Measurements from ENCODE around the gene MX2. TPM values are rescaled to one million over a fixed set of nuclear protein-coding genes. Genes with fewer than 3 reads are reported as not detected.
"Not testable (repeated sequence)": the region's sequence is repeated elsewhere in the genome, so short reads cannot be mapped to it uniquely, and the experiment has no call there.

The MX2 gene
- polyA plus RNA-seq, 1 donor from 2014 or later: not detected

DNA sequence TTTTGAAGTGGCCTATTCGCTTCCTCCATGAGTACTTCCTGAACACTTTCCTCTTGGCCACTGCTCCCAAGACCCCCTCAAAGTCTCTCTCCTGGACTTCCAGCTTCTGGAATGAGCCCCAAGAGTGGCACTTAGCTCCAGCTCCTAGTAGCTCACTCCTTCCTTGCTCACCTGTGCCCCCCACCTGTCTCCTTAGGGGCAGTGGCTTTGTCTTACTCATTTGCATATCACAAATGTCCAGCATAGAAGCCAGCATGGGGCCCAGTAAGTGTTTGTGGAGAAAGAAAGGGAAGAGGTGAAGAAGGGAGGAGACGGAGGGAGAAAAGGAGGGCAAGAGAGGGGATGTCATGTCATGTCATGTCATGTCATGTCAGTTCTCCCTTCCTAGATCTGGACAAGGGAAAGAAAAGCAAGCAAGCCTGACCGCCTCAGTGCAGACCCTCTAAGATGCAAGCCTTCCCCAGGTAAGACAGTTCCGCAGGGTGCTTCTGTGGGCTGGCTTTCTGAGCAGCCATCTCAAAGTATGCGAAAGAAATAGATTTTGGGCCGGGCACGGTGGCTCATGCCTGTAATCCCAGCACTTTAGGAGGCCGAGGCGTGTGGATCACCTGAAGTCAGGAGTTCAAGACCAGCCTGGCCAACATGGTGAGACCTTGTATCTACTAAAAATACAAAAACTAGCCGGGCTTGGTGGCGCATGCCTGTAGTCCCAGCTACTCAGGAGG lies 57.3 kb downstream of the MX2 start:
- H3K9ac ChIP-seq (ENCODE audit: low read length): no peak overlapping the region
- H3K4me2 ChIP-seq (ENCODE audit: low read length): no peak overlapping the region
- H3K9me2 ChIP-seq (ENCODE audit: insufficient read depth, low read length): no peaks in the 10 kb centered on the region
- peaks cover 2% of the 10 kb centered on the region for H3K27me3 ChIP-seq (ENCODE audit: insufficient read depth, low read depth, low read length)
- no peaks in the 10 kb centered on the region for H3K36me3 ChIP-seq (ENCODE audit: insufficient read depth, low read length)
- no peaks in the 10 kb centered on the region for H3F3A ChIP-seq (ENCODE audit: insufficient read depth, low read length, poor library complexity, severe bottlenecking)
- no peak overlapping the region for H2AFZ ChIP-seq (ENCODE audit: low read depth, low read length)
- H3K79me2 ChIP-seq (replicated peaks; ENCODE audit: insufficient read depth, low read length): no peaks in the 10 kb centered on the region
- TF ChIP-seq SMC3 (conservative IDR thresholded peaks at IDR 0.05; ENCODE audit: poor library complexity) (no peak), RAD21 (conservative IDR thresholded peaks at IDR 0.05) (no peak), MXI1 (conservative IDR thresholded peaks at IDR 0.05; ENCODE audit: poor library complexity, severe bottlenecking) (no peak)
- H3K4me3 ChIP-seq (ENCODE audit: low read length): no peak overlapping the region
- no peak overlapping the region for H3K27ac ChIP-seq (ENCODE audit: low read length)
- no peaks in the 10 kb centered on the region for H3K9me3 ChIP-seq (ENCODE audit: low read length)
- H4K20me1 ChIP-seq (ENCODE audit: insufficient read depth): no peaks in the 10 kb centered on the region

DNA sequence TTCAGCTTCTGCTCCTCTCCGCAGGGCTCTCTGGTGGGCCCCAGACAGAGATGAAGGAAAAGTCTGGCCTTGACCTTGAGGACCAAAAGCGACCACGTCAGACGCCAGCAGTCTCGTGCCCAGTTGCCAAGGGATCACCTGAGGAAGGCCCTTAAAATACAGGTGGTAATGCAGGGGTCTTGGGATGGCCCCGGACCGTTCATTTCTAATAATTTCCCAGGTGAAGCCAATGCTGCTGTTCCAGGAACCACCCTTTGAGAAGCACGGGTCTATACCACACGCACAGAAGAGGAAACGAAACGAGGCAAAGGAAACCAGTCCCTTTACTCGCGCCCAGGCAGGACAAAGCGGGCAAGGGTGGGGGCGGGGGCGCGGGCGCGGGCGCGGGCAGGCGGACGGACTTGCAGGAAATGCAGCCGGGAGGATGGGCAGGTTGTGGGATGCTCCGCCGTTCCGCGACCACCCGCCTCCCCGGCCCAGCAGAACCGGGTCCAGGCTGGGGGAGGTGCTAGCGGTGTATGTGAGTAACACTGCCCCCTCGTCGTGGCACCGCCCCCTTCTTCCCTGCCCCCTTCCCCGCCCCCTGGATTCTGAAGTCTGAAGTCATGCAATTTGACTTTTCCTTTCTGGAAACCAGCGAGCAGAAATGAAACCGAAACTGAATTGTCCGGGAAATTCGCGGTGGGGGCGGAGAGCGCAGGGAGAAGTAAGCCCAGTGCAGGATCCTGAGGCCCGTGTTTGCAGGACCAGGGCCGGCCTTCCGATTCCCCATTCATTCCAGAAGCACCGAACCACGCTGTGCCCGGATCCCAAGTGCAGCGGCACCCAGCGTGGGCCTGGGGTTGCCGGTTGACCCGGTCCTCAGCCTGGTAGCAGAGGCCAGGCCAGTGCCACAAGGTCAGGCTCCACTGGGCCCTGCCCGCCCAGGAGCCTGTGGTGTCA lies 58.4 kb downstream of the MX2 start:
- Histone ChIP-seq H3K9me2 (ENCODE audit: insufficient read depth, low read length) (no peaks in the 10 kb centered on the region), H3K27me3 (ENCODE audit: insufficient read depth, low read depth, low read length) (peaks cover 2% of the 10 kb centered on the region), H3K79me2 (replicated peaks; ENCODE audit: insufficient read depth, low read length) (no peaks in the 10 kb centered on the region), H3K27ac (ENCODE audit: low read length) (no peak overlapping the region), H3F3A (ENCODE audit: insufficient read depth, low read length, poor library complexity, severe bottlenecking) (no peaks in the 10 kb centered on the region), H3K4me3 (ENCODE audit: low read length) (peak overlapping the region; percentile 53), H2AFZ (ENCODE audit: low read depth, low read length) (no peak overlapping the region), H3K4me2 (ENCODE audit: low read length) (no peak overlapping the region), H4K20me1 (ENCODE audit: insufficient read depth) (no peaks in the 10 kb centered on the region), H3K9ac (ENCODE audit: low read length) (no peak overlapping the region), H3K36me3 (ENCODE audit: insufficient read depth, low read length) (no peaks in the 10 kb centered on the region), H3K9me3 (ENCODE audit: low read length) (no peaks in the 10 kb centered on the region)
- TF ChIP-seq RAD21 (conservative IDR thresholded peaks at IDR 0.05): no peak

DNA sequence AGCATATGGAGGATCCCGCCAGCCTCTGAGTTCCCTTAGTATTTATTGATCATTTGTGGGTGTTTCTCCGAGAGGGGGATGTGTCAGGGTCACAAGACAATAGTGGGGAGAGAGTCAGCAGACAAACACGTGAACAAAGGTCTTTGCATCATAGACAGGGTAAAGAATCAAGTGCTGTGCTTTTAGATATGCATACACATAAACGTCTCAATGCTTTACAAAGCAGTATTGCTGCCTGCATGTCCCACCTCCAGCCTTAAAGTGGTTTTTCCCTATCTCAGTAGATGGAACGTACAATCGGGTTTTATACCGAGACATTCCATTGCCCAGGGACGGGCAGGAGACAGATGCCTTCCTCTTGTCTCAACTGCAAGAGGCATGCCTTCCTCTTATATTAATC lies 59.2 kb downstream of the MX2 start:
- not testable (repeated sequence) for H3K9me3 ChIP-seq (ENCODE audit: low read length); H3F3A ChIP-seq (ENCODE audit: insufficient read depth, low read length, poor library complexity, severe bottlenecking); H3K36me3 ChIP-seq (ENCODE audit: insufficient read depth, low read length); H3K79me2 ChIP-seq (replicated peaks; ENCODE audit: insufficient read depth, low read length); H4K20me1 ChIP-seq (ENCODE audit: insufficient read depth); H3K9ac ChIP-seq (ENCODE audit: low read length); H3K27me3 ChIP-seq (ENCODE audit: insufficient read depth, low read depth, low read length); H2AFZ ChIP-seq (ENCODE audit: low read depth, low read length); H3K4me2 ChIP-seq (ENCODE audit: low read length); H3K4me3 ChIP-seq (ENCODE audit: low read length); H3K9me2 ChIP-seq (ENCODE audit: insufficient read depth, low read length); H3K27ac ChIP-seq (ENCODE audit: low read length)

DNA sequence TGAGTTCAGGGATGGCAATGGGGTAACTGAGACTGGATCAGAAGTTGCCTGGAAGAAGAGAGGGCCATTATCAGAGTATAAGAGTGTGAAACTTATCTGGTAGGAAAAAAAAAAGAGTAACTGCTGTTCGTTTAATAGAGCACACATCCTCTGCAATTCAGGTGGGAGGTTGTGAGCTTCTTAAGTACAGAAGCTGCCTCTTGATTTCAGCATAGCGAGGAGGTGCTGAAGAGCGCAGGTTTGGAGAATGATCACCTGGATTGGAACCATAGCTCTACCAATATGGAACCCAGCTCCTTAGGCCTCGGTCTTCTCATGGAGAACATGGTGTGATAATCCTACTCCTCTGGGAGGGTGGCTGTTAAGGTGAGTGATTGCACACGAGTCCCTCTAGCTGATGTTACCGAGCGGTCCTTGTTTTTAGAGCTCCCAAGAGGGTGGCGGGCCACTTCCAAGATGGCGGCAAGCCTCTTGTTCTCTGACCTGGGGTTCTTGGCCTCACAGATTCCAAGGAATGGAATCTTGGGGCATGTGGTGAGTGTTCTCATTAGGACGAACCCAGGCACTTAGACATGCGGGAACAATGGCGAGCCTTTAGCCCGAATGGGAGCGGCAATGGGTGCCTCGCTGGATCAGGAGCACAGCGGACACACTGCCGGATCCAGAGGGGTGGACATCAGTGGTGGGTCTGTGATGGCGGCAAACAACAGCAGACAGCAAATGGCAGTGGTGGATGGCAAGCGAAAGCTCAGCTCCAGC lies 60.9 kb downstream of the MX2 start:
- TF ChIP-seq POLR2AphosphoS5 (IDR thresholded peaks at IDR 0.05) (no peak), TAF1 (IDR thresholded peaks at IDR 0.05; ENCODE audit: low read depth) (no peak)
- Histone ChIP-seq H3K9ac (ENCODE audit: low read length) (no peak overlapping the region), H3F3A (ENCODE audit: insufficient read depth, low read length, poor library complexity, severe bottlenecking) (no peaks in the 10 kb centered on the region), H2AFZ (ENCODE audit: low read depth, low read length) (no peak overlapping the region), H3K79me2 (replicated peaks; ENCODE audit: insufficient read depth, low read length) (no peaks in the 10 kb centered on the region), H3K4me3 (ENCODE audit: low read length) (no peak overlapping the region), H4K20me1 (ENCODE audit: insufficient read depth) (no peaks in the 10 kb centered on the region), H3K36me3 (ENCODE audit: insufficient read depth, low read length) (no peaks in the 10 kb centered on the region), H3K27me3 (ENCODE audit: insufficient read depth, low read depth, low read length) (peaks cover 26% of the 10 kb centered on the region), H3K9me2 (ENCODE audit: insufficient read depth, low read length) (no peaks in the 10 kb centered on the region), H3K4me2 (ENCODE audit: low read length) (no peak overlapping the region), H3K27ac (ENCODE audit: low read length) (no peak overlapping the region), H3K9me3 (ENCODE audit: low read length) (no peaks in the 10 kb centered on the region)

DNA sequence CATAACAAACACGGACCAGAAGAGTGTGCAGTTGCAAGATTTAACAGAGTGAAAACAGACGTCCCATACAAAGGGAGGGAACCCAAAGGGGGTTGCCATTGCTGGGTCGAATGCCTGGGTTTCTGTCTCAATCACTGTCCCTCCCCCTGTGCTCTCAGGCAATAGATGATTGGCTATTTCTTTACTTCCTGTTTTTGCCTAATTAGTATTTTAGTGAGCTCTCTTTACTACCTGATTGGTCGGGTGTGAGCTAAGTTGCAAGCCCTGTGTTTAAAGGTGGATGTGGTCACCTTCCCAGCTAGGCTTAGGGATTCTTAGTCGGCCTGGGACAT lies 61.4 kb downstream of the MX2 start:
- H3K36me3 ChIP-seq (ENCODE audit: insufficient read depth, low read length); H3K9me2 ChIP-seq (ENCODE audit: insufficient read depth, low read length); H3K79me2 ChIP-seq (replicated peaks; ENCODE audit: insufficient read depth, low read length); H2AFZ ChIP-seq (ENCODE audit: low read depth, low read length); H3K9me3 ChIP-seq (ENCODE audit: low read length); H3K4me3 ChIP-seq (ENCODE audit: low read length); H4K20me1 ChIP-seq (ENCODE audit: insufficient read depth); H3K4me2 ChIP-seq (ENCODE audit: low read length); H3K27ac ChIP-seq (ENCODE audit: low read length); H3F3A ChIP-seq (ENCODE audit: insufficient read depth, low read length, poor library complexity, severe bottlenecking); H3K9ac ChIP-seq (ENCODE audit: low read length): not testable (repeated sequence)
- peaks cover 27% of the 10 kb centered on the region for H3K27me3 ChIP-seq (ENCODE audit: insufficient read depth, low read depth, low read length)

All from neural cell (in vitro differentiated cells).